SIG-M5 treated with dmso at 0.1 percent for 504 hours (cell line): ENCODE measurements around the gene TCN2.
"Not testable (repeated sequence)": the region's sequence is repeated elsewhere in the genome, so short reads cannot be mapped to it uniquely, and the experiment has no call there.

ENCODE experiments used
- DNase-seq: peaks from one replicate; lab custom pipeline; 2025; ENCODE audit not compliant: unreplicated experiment; lab: John Stamatoyannopoulos, UW

The TCN2 gene

GRCh38 chr22:30606455-30607299, at the start of gene TCN2:
Gene TCN2 (plus strand): TSS chr22:30607174. CDS start chr22:30607332, 158 bp downstream.
- no peak for DNase-seq

GRCh38 chr22:30557243-30557642, 49.7 kb upstream of the TCN2 start:
- DNase-seq, result no peak

GRCh38 chr22:30559889-30560288, 47.1 kb upstream of the TCN2 start:
- no peak for DNase-seq

- not testable (repeated sequence) for DNase-seq
Measured at GRCh38 chr22:30560643-30561202, 46.3 kb upstream of the TCN2 start.

GRCh38 chr22:30561402-30562189, 45.4 kb upstream of the TCN2 start:
- DNase-seq, result no peak

- no peak for DNase-seq
Measured at GRCh38 chr22:30562366-30562765, 44.6 kb upstream of the TCN2 start.

- no peak for DNase-seq
Measured at GRCh38 chr22:30564045-30564760, 42.8 kb upstream of the TCN2 start.

- DNase-seq, result no peak
Measured at GRCh38 chr22:30564761-30565119, 42.2 kb upstream of the TCN2 start.

- DNase-seq, result no peak
Measured at GRCh38 chr22:30565341-30565740, 41.6 kb upstream of the TCN2 start.

GRCh38 chr22:30566125-30566524, 40.8 kb upstream of the TCN2 start:
- no peak for DNase-seq

- not testable (repeated sequence) for DNase-seq
Measured at GRCh38 chr22:30567277-30567676, 39.7 kb upstream of the TCN2 start.

GRCh38 chr22:30568137-30568805, 38.7 kb upstream of the TCN2 start:
- DNase-seq, result no peak

- DNase-seq, result no peak
Measured at GRCh38 chr22:30569674-30570202, 37.2 kb upstream of the TCN2 start.

GRCh38 chr22:30572210-30572609, 34.8 kb upstream of the TCN2 start:
- DNase-seq, result no peak

- DNase-seq, result no peak
Measured at GRCh38 chr22:30572840-30573593, 34.0 kb upstream of the TCN2 start.

GRCh38 chr22:30573594-30574094, 33.3 kb upstream of the TCN2 start:
- no peak for DNase-seq

GRCh38 chr22:30574095-30574981, 32.6 kb upstream of the TCN2 start, which contains the start of gene GAL3ST1:
Gene GAL3ST1 (minus strand): TSS chr22:30574665. CDS start chr22:30557392, 17,273 bp downstream.
- DNase-seq, result no peak

GRCh38 chr22:30574997-30575671, 31.8 kb upstream of the TCN2 start:
- DNase-seq, result no peak
